ENCODE measurements around the gene TMEM248. TPM values are rescaled to one million over a fixed set of nuclear protein-coding genes. Genes with fewer than 3 reads are reported as not detected.
A peak's percentile ranks its signal among the peaks of the same experiment; 100 is the strongest.
"Not testable (repeated sequence)": the region's sequence is repeated elsewhere in the genome, so short reads cannot be mapped to it uniquely, and the experiment has no call there.

Gene TMEM248
- total RNA-seq, 1 experiment from 2014 or later, result 193 TPM

GRCh38 chr7:66908598-66908997 is 12.4 kb upstream of the TMEM248 start:
- DNase-seq (ENCODE audit: low read depth), result not testable (repeated sequence)

- no peak for DNase-seq (ENCODE audit: low read depth)
Observed at GRCh38 chr7:66910789-66911188, 10.2 kb upstream of the TMEM248 start.

GRCh38 chr7:66911191-66911590 is 9.8 kb upstream of the TMEM248 start:
- not testable (repeated sequence) for DNase-seq (ENCODE audit: low read depth)

- DNase-seq (ENCODE audit: low read depth), result no peak
Observed at GRCh38 chr7:66912195-66912594, 8.8 kb upstream of the TMEM248 start.

GRCh38 chr7:66913118-66914037 is 7.6 kb upstream of the TMEM248 start:
- peak; percentile 21 for DNase-seq (ENCODE audit: low read depth)

GRCh38 chr7:66917904-66918303 is 3.1 kb upstream of the TMEM248 start:
- not testable (repeated sequence) for DNase-seq (ENCODE audit: low read depth)

GRCh38 chr7:66919304-66919703 is 1.7 kb upstream of the TMEM248 start:
- no peak for DNase-seq (ENCODE audit: low read depth)

GRCh38 chr7:66919704-66920103 is 1.3 kb upstream of the TMEM248 start:
- DNase-seq (ENCODE audit: low read depth), result no peak

- no peak for DNase-seq (ENCODE audit: low read depth)
Observed at GRCh38 chr7:66920256-66920655, 769 bp upstream of the TMEM248 start.

- peak; percentile 67 for DNase-seq (ENCODE audit: low read depth)
Observed at GRCh38 chr7:66921396-66921917, 432 bp downstream of the TMEM248 start.

- DNase-seq (ENCODE audit: low read depth), result peak; percentile 27
Observed at GRCh38 chr7:66921918-66922486, 977 bp downstream of the TMEM248 start.

- DNase-seq (ENCODE audit: low read depth), result no peak
Observed at GRCh38 chr7:66925255-66925654, 4.2 kb downstream of the TMEM248 start.

- no peak for DNase-seq (ENCODE audit: low read depth)
Observed at GRCh38 chr7:66927348-66927948, 6.4 kb downstream of the TMEM248 start.

- DNase-seq (ENCODE audit: low read depth), result no peak
Observed at GRCh38 chr7:66928388-66928787, 7.4 kb downstream of the TMEM248 start.

- no peak for DNase-seq (ENCODE audit: low read depth)
Observed at GRCh38 chr7:66929165-66929564, 8.1 kb downstream of the TMEM248 start.

GRCh38 chr7:66929935-66930334 is 8.9 kb downstream of the TMEM248 start:
- no peak for DNase-seq (ENCODE audit: low read depth)

- peak; percentile 32 for DNase-seq (ENCODE audit: low read depth)
Observed at GRCh38 chr7:66930341-66930740, 9.3 kb downstream of the TMEM248 start.

- no peak for DNase-seq (ENCODE audit: low read depth)
Observed at GRCh38 chr7:66933469-66933868, 12.4 kb downstream of the TMEM248 start.

- no peak for DNase-seq (ENCODE audit: low read depth)
Observed at GRCh38 chr7:66937940-66938339, 16.9 kb downstream of the TMEM248 start.

- no peak for DNase-seq (ENCODE audit: low read depth)
Observed at GRCh38 chr7:66939325-66939724, 18.3 kb downstream of the TMEM248 start.

- DNase-seq (ENCODE audit: low read depth), result no peak
Observed at GRCh38 chr7:66946545-66946944, 25.5 kb downstream of the TMEM248 start.

GRCh38 chr7:66948480-66949109 is 27.6 kb downstream of the TMEM248 start:
- DNase-seq (ENCODE audit: low read depth), result no peak
